Amniotic epithelial cell (primary cell): ENCODE data around the gene THSD4.

Experiments
- DNase-seq: peaks from one replicate; pipeline ENCODE4 v3.0.0-alpha.2; 2010; ENCODE audit warnings: low read depth

THSD4 gene

DNA sequence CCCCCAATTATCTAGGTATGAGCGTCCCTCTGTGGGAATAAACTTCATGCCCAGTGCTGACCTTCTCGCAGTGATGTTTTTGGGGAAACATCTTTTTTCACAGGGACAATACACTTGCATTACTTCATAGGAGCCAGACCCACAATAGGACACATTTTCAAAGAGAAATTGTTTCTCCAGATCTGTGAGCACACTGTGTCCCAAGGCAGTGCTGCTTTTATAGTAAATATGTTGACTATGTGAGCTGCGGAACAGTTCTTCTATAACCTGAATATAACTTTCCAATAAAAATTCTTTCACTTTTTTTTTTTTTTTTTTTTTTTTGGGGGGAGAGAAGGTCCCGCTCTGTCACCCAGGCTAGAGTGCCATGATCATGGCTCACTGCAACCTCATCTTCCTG lies 17.4 kb upstream of the THSD4 start:
- DNase-seq = no peak

GRCh38 chr15:71098920-71099319 lies 16.4 kb upstream of the THSD4 start:
- no peak for DNase-seq

GRCh38 chr15:71103102-71103676 lies 12.1 kb upstream of the THSD4 start:
- peak; percentile 41 for DNase-seq

GRCh38 chr15:71104636-71105035 lies 10.6 kb upstream of the THSD4 start:
- no peak for DNase-seq

- DNase-seq = no peak
Measured at GRCh38 chr15:71105444-71105843, 9.8 kb upstream of the THSD4 start.

GRCh38 chr15:71106802-71107500 lies 8.3 kb upstream of the THSD4 start:
- DNase-seq = no peak

DNA sequence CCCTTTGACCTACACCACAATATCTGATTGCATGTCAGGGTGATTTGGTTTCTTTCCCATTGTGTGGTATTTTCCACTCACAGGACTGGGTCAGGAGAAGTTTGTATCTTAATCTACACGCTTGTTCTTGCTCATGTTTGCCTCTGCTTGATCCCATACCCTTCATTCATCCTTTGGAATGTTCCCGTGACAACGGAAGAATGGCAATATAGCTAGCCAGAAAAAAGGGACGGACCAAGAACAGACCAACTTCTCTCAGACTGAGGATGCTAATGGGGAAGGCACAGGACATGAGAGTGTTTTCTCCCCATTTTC lies 7.8 kb upstream of the THSD4 start:
- DNase-seq = no peak

- DNase-seq = peak; percentile 24
Measured at GRCh38 chr15:71109130-71109529, 6.1 kb upstream of the THSD4 start.

DNA sequence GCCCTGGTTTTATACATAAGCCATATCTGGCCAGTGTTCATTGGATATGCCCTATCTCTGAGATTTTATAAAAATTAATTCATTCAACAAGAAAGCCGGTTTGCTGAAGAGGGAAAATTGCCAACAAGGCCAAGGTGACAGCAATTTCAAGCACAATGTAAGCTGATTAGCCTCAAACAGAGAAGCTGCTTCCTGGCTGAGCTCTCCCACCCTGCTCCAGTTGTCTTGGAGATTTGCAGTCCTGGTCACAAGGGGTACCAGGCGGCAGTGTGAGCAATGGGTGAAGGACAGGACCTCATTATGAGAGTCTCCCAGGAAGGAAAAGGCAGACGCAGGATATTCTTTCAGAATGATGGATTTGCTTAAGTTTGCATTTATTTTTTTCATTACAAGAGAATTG lies 5.4 kb upstream of the THSD4 start:
- DNase-seq = no peak

GRCh38 chr15:71110405-71111180 lies 4.7 kb upstream of the THSD4 start:
- no peak for DNase-seq

DNA sequence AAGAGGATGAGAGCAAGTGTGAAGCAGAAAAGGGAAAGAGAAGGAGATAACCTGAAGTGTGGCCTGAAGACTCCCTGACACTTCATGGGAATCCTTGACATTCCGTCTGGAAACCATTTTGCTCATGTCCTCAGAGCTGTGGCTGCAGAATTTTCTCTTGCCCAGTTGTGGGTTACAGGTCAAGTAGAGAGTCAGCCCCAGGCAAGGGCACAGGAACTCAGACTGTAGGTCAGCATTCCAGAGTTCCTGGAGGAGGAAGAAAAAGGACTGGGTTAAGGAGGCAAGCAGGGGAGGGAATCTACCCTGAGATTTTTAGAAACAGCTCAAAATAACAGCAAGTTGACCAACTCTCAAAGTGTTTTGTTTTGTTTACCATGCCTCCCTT lies 4.1 kb upstream of the THSD4 start:
- no peak for DNase-seq

DNA sequence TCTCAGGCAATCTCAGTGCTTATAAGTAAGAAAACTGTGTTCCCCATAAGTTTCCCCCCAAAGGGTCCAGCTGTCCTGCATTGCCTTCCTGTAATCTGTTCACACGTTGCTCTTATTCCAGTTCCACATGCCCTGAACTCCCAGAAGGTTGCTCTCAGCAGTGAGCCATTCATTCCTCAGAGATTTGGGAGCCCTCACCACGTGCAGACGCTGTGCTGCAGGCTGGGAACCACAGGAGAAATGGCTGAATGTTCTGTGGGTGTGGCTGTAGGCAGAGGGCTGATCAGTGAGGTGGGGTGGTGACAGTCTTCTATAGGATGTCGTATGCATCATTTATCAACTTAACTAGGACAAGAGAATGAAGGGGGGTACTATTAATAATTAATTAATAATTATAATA lies 3.3 kb upstream of the THSD4 start:
- DNase-seq = no peak

DNA sequence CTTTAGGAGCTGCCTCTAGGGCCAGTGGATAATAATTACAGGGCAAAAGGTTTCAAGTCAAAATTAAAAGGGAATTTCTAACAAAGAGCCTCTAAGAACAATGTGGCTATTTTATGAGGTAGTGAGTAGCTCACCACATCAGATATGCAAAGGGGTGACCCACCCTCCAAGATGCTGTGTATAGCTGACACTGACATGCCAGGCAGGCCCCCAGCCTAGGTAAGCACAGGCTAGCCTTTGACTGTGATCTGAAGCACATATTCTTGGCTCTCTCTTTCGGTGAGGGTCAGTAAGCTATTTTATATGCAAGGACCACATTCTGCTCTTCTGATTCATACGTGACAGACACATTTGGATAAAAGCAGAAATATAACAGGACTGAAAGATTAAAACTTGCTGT lies 2.8 kb upstream of the THSD4 start:
- no peak for DNase-seq

DNA sequence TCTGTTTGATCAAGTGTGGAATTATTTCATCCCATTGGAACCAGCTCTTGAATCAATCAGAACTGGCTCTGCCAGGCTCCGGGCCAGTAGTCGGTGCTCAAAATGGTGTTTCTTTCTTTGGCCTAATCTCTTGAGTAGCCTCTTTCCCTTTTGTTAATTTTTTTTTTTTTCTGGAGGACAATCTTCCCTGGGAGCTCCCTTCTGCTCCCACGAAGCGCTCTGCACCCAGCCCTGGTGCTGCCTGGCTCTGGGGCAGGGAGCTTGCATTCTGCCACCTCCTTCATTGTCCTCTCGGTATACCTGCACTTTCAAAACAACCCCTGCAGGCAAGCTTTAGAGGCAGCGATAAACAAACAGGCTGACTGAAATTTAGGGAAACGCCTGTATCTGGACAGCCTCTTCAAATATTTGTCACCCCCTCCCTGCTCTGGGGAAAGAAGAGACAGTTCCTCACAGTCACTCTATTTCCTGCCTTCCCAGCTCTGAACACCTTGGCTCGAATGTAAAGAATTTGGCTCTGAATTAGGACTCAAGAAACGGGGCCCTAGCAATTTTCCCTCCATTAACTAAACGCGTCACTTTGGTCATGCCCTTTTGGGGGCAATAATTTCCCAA lies 1.1 kb upstream of the THSD4 start:
- DNase-seq = no peak

DNA sequence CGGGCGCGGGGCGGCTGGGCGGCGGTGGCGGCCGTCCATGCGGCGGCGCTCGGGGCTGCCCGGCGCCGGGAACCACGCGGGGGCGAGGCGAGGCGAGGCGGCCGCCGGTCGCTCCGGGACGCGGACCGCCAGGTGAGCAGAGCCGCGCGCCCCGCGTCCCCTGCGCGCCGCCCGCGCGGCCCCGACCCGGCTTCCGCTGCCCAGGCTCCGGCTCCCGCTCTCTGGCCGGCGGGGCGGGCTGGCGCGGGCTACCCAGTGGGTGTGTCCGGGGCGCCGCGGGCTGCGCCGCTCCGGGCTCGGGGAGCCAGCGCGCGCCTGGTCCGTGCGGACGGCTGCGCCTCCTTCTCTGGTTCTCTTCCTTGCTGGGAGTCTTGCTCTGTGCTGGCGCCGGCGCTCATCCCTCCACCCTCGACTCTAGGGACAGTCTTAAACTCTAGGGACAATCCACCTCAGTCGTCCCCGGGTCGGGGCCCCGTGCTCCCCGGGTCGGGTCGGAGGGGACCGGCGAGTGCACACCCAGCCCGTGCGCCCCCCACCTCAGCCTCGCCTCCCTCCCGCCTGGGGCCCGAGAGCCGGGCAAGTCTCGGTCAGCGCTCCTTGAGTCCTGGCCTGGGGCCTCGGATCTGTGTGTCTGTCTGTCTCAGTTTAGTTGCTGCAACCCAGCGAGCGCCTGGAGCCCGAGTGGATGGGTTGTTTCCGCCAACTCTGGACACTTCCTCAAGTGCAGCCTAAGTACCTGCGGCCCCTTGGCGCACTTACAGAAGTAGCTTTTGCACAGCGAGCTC lies 488 bp downstream of the THSD4 start:
- peak; percentile 43 for DNase-seq

- no peak for DNase-seq
Measured at GRCh38 chr15:71116366-71116765, 1.1 kb downstream of the THSD4 start.

- DNase-seq = no peak
Measured at GRCh38 chr15:71116942-71117341, 1.7 kb downstream of the THSD4 start.

DNA sequence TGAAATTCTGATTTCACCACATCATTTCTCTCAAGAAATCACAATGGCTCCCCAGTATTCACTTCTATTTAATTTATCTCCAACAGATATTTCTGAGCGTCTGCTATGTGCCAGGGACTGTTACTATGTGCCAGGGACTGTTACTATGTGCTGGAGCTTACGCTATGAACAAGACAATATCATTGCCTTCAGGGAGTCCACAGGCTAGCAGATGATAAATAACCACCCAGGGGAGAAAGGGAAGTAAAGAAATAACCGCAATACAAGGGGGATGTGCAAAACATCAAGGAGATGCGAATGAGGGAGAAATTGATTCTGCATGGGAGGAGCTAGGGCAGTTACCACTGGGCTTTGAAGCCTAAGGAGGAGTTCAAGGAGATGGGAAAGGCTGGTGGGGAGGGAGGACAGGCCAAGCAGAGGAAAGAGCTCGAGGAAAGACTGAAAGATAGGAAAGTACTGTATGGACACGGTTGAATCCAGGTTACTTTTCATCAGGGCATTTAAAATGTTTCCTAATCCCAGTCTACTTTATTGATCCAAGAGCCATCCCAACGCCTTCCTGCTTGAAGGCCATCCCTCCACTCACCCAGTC lies 2.5 kb downstream of the THSD4 start:
- DNase-seq = no peak

GRCh38 chr15:71118345-71118744 lies 3.1 kb downstream of the THSD4 start:
- DNase-seq = no peak

- DNase-seq = no peak
Measured at GRCh38 chr15:71118881-71119632, 3.8 kb downstream of the THSD4 start.

- DNase-seq = no peak
Measured at GRCh38 chr15:71120428-71120944, 5.2 kb downstream of the THSD4 start.
